K562 (cell line): ENCODE measurements around the gene SEZ6. TPM values are rescaled to one million over a fixed set of nuclear protein-coding genes. Genes with fewer than 3 reads are reported as not detected.

Experiments
- ATAC-seq: fragments of 200-7000 bp; cut with Tn5 transposase; 3 replicates; pipeline ENCODE4 v1.9.1; 2020; ENCODE audit warnings: moderate library complexity
- BruUV-seq: library from RNA; stranded (reverse); fragments of 400-500 nt; replicated peaks from 2 replicates; lab custom pipeline; 2021; lab: Mats Ljungman, UMichigan
- CTCF ChIA-PET: fragments of 300-600 bp; formaldehyde crosslinking; extraction: SDS; loops from one replicate; lab custom pipeline; 2021; ENCODE audit warnings: low intra/inter-chr PET ratio; lab: Yijun Ruan, JAX
- POLR2A ChIA-PET: fragments of 300-600, 350-650 bp; sonication (Branson Sonifier 250); formaldehyde crosslinking; extraction: SDS; loops from one replicate; lab custom pipeline; 2021; ENCODE audit warnings: antibody characterized with exemption, inconsistent platforms; lab: Yijun Ruan, JAX
- DNase-seq, 4 experiments: peaks; one replicate each; pipeline versions ENCODE4 v3.0.0 to v3.0.0-alpha.2; 2011 to 2018; ENCODE audit warnings: low spot score in 3 of 4, mixed read lengths in 3 of 4; ENCODE audit errors: extremely low read depth in 1 of 4
- FAIRE-seq: peaks from 2 replicates; lab custom pipeline; 2011; peaks lifted over from hg19 to GRCh38; lab: Jason Lieb, UNC
- H2AFZ ChIP-seq: 2 replicates; pipeline ENCODE4 v1.6.0; 2011; ENCODE audit warnings: low read depth, low read length, control low read depth, inconsistent platforms
- H3K27ac ChIP-seq: fragments of 200-600 bp; 3 replicates; pipeline ENCODE4 v1.8.0; 2011; ENCODE audit warnings: low read depth, mild to moderate bottlenecking, control low read depth, inconsistent platforms, low read length, moderate library complexity, mixed read lengths; ENCODE audit errors: extremely low read depth
- H3K27me3 ChIP-seq, 2 experiments: fragments of 300-600 bp in 1 of 2; 2 replicates in 1 of 2; 3 replicates in 1 of 2; pipeline versions ENCODE4 v1.6.0 to v1.8.0; 2011; ENCODE audit warnings: inconsistent platforms in 2 of 2, low read length in 2 of 2, mild to moderate bottlenecking in 1 of 2, mixed read lengths in 1 of 2, moderate library complexity in 1 of 2; ENCODE audit not compliant: control insufficient read depth in 2 of 2, insufficient read depth in 2 of 2
- H3K36me3 ChIP-seq: fragments of 300-600 bp; 3 replicates; pipeline ENCODE4 v1.8.0; 2011; ENCODE audit warnings: mild to moderate bottlenecking, low read length, inconsistent platforms; ENCODE audit not compliant: control insufficient read depth, insufficient read depth
- H3K4me1 ChIP-seq, 2 experiments: fragments of 200-600 bp in 1 of 2; replicated peaks in 1 of 2; 2 replicates in 1 of 2; 3 replicates in 1 of 2; pipeline versions ENCODE4 v1.5.1 to v1.8.0; 2011; ENCODE audit warnings: inconsistent platforms in 2 of 2, low read length in 2 of 2, mild to moderate bottlenecking in 1 of 2, mixed read lengths in 1 of 2, moderate library complexity in 1 of 2; ENCODE audit not compliant: control insufficient read depth in 2 of 2, insufficient read depth in 2 of 2
- H3K4me2 ChIP-seq: 2 replicates; pipeline ENCODE4 v1.6.1; 2011; ENCODE audit warnings: low read length, control low read depth, inconsistent platforms, mixed read lengths; ENCODE audit not compliant: insufficient read depth
- H3K4me3 ChIP-seq: fragments of 200-600 bp; sonication (generic), shearing (Covaris generic); 2 replicates; pipeline ENCODE4 v1.5.1; 2016; ENCODE audit warnings: control low read depth, inconsistent platforms
- H3K79me2 ChIP-seq: fragments of 200-600 bp; 3 replicates; pipeline ENCODE4 v1.8.0; 2011; ENCODE audit warnings: low read length, inconsistent platforms; ENCODE audit not compliant: control insufficient read depth, insufficient read depth
- H3K9ac ChIP-seq, 2 experiments: 2 replicates each; pipeline versions ENCODE4 v1.6.0 to v1.6.1; 2011; ENCODE audit warnings: low read depth in 2 of 2, low read length in 2 of 2, control low read depth in 1 of 2, inconsistent platforms in 1 of 2, mild to moderate bottlenecking in 1 of 2, mixed read lengths in 1 of 2; ENCODE audit not compliant: insufficient read depth in 1 of 2
- H3K9me1 ChIP-seq: one replicate; pipeline ENCODE4 v1.6.0; 2011; ENCODE audit warnings: inconsistent platforms, mild to moderate bottlenecking, low read length, moderate library complexity; ENCODE audit not compliant: control insufficient read depth, insufficient read depth
- H3K9me3 ChIP-seq: replicated peaks from 2 replicates; pipeline ENCODE4 v1.5.1; 2011; ENCODE audit warnings: low read depth, low read length, inconsistent platforms; ENCODE audit not compliant: control insufficient read depth, insufficient read depth
- H4K20me1 ChIP-seq: replicated peaks from 2 replicates; pipeline ENCODE4 v1.6.1; 2011; ENCODE audit warnings: low read length, inconsistent platforms, mixed read lengths; ENCODE audit not compliant: control insufficient read depth, insufficient read depth
- CTBP1 ChIP-seq: fragments of 450-650 bp; IDR thresholded peaks from 2 replicates; pipeline ENCODE4 v1.6.1; 2016; ENCODE audit warnings: borderline replicate concordance
- DPF2 ChIP-seq: fragments of 450-650 bp; IDR thresholded peaks from 2 replicates; pipeline ENCODE4 v1.6.1; 2016
- MEIS2 ChIP-seq: fragments of 450-650 bp; IDR thresholded peaks from 2 replicates; pipeline ENCODE4 v1.6.1; 2014; ENCODE audit warnings: mild to moderate bottlenecking; ENCODE audit not compliant: partially characterized antibody
- NRF1 ChIP-seq, 2 experiments: fragments of 450-650 bp; IDR thresholded peaks in 1 of 2; conservative IDR thresholded peaks in 1 of 2; 2 replicates each; pipeline ENCODE4 v1.6.1; 2014; ENCODE audit warnings: mild to moderate bottlenecking in 2 of 2
- RB1 ChIP-seq: fragments of 450-650 bp; IDR thresholded peaks from 2 replicates; pipeline ENCODE4 v1.6.1; 2017; ENCODE audit warnings: low read depth, mild to moderate bottlenecking
- THAP12 ChIP-seq: fragments of 250-450 bp; sonication (Bioruptor Pico); IDR thresholded peaks from 2 replicates; pipeline ENCODE4 v1.9.0; 2021; ENCODE audit warnings: mild to moderate bottlenecking, inconsistent platforms
- ZNF175 ChIP-seq: fragments of 200-800 bp; sonication (Bioruptor generic); IDR thresholded peaks from 2 replicates; pipeline ENCODE4 v1.6.1; 2016; ENCODE audit warnings: low read depth, mild to moderate bottlenecking, missing genetic modification characterization, missing compliant biosample characterization
- ZNF589 ChIP-seq: fragments of 200-800 bp; sonication (Bioruptor generic); IDR thresholded peaks from 2 replicates; pipeline ENCODE4 v1.6.1; 2016; ENCODE audit warnings: low read depth, missing genetic modification characterization, missing compliant biosample characterization
- WGBS: fragments of 100-300 bp; shearing (Covaris generic); methylation state at CpG from one replicate; pipeline ENCODE4 v1.1.6; 2016; ENCODE audit warnings: low coverage, mixed read lengths; ENCODE audit not compliant: insufficient coverage; ENCODE audit errors: missing lambda C conversion rate; 5-methylcytosine and 5-hydroxymethylcytosine counted together
- in situ Hi-C: fragments of 300-500 bp; cut with MboI; formaldehyde crosslinking; loops from 4 replicates; pipeline ENCODE4 v1.15.0; 2018; ENCODE audit warnings: inconsistent platforms, mixed read lengths
- intact Hi-C: fragments of 100-400 bp; cut with micrococcal nuclease; formaldehyde crosslinking; loops from 2 replicates; pipeline ENCODE4 v1.14.2; 2022
- polyA plus RNA-seq, 8 experiments: library from polyadenylated mRNA; depleted of rRNA in 4 of 8; stranded (reverse) in 5 of 8; unstranded in 3 of 8; fragments of >200 nt; fragmentation: Nextera tagmentation in 2 of 8; fragmentation: Illumina TruSeq in 1 of 8; extraction: Ambion mirVana in 2 of 8; extraction: Trizol in 1 of 8; gene quantifications; 2 replicates each; pipeline versions ENCODE4 v1.2.1 to v1.2.3, GENCODE V29; 2011 to 2014; ENCODE audit warnings: inconsistent platforms in 1 of 8, missing spikeins in 1 of 8
- total RNA-seq, 7 experiments: library from RNA; depleted of rRNA in 6 of 7; stranded (reverse); fragments of >200 nt in 6 of 7; fragmentation: Illumina TruSeq in 2 of 7; extraction: Trizol in 2 of 7; gene quantifications; 2 replicates each; pipeline versions ENCODE4 v1.2.1 to v1.2.3, GENCODE V29; 2011 to 2021; ENCODE audit warnings: low replicate concordance in 1 of 7
- TF ChIP-seq, protein P1 (sequence below): fragments of 450-650 bp; IDR thresholded peaks from 2 replicates; pipeline ENCODE4 v1.6.1; 2016

Gene SEZ6
- total and polyA plus RNA-seq, 9 of the 15 experiments (the other 6 are each of a cell fraction or from before 2014, with no cell fraction given): not detected

DNA sequence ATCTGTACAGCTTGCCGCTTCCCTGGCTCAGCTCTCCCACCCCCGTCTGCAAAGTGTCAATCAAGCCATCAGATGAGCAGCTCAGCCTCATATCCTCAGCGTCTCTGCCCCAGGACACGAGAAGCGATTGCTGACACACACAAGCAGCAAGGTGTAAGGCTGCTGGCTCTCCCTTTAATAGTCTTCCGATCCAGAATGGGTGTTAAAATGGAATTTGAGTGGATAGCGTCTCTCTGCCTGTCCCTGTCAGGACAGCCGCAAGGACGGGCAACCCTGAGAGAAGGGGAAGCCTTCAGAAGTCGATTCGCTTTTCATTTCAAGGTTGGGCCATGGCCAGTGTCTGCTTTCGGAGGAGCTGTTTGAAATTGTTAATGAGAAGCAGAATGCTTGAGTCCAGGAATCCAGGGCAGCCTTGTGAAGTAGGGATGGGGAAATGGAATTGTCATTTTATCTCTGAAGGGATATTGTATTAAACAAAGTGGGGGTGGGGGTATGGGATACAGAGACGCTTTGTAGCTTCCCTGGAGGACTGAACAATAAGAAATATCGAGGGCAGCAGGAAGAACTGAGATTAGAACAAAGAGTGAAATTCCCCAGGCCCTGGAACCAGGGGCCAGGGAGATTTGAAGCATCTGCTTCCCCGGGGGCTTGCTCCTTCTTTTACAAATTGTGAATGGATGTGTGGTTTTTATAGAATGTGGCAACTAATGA lies 32.4 kb upstream of the SEZ6 start:
- TF ChIP-seq RB1: no peak
- TF ChIP-seq ZNF175 (CRISPR knock-in tag): peak; percentile 37; the same call in 1 of the 2 replicates
- peak in 1 of 2 experiments; percentile 23; a peak in 3 of 4 replicates for TF ChIP-seq NRF1 (conservative IDR thresholded peaks at IDR 0.05 in 1 of 2, IDR thresholded peaks at IDR 0.05 in 1 of 2)
- TF ChIP-seq ZNF589 (CRISPR knock-in tag): peak; percentile 25; the same call in 1 of the 2 replicates
- TF ChIP-seq THAP12 (CRISPR knock-in tag): no peak
- peak; percentile 40 for TF ChIP-seq MEIS2
- no peak for TF ChIP-seq DPF2
- TF ChIP-seq, protein P1, sequence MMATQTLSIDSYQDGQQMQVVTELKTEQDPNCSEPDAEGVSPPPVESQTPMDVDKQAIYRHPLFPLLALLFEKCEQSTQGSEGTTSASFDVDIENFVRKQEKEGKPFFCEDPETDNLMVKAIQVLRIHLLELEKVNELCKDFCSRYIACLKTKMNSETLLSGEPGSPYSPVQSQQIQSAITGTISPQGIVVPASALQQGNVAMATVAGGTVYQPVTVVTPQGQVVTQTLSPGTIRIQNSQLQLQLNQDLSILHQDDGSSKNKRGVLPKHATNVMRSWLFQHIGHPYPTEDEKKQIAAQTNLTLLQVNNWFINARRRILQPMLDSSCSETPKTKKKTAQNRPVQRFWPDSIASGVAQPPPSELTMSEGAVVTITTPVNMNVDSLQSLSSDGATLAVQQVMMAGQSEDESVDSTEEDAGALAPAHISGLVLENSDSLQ: peak; percentile 95
- TF ChIP-seq CTBP1: peak; percentile 23; the same call in 1 of the 2 replicates
- peak; percentile 51 for ATAC-seq
- H2AFZ ChIP-seq: no peak overlapping the region
- peaks cover 6 to 10% of the 10 kb centered on the region in 2 experiments; a peak in 4 of 5 replicates for H3K4me1 ChIP-seq
- intact Hi-C loops (no loop called here), in situ Hi-C loops (no loop called here)
- H3K4me3 ChIP-seq: no peak overlapping the region
- H3K9me3 ChIP-seq: peaks cover 1% of the 10 kb centered on the region; the same call in 1 of the 2 replicates
- H3K4me2 ChIP-seq: peak overlapping the region; percentile 24
- WGBS: 3% methylated on average over 15 of the region's 15 CpGs
- no peak overlapping the region for H3K27ac ChIP-seq
- BruUV-seq: no TSS peak
- peaks cover 23 to 28% of the 10 kb centered on the region in 2 experiments; a peak in 4 of 5 replicates for H3K27me3 ChIP-seq
- ChIA-PET CTCF (no interaction called here), POLR2A (interaction anchor here (0.6 to 1.5 kb wide), 5 partner anchors 8 to 90 kb away, joined by 3 to 4 read pairs (median 3); no protein-coding TSS in a partner anchor)
- no peaks in the 10 kb centered on the region for H3K79me2 ChIP-seq
- FAIRE-seq: peak; percentile 73
- H4K20me1 ChIP-seq: no peaks in the 10 kb centered on the region
- H3K9ac ChIP-seq: no peak overlapping the region
- H3K36me3 ChIP-seq: no peaks in the 10 kb centered on the region
- H3K9me1 ChIP-seq: no peaks in the 10 kb centered on the region
- no peak for DNase-seq
